Measurements from ENCODE around the gene GRK3.

DNA sequence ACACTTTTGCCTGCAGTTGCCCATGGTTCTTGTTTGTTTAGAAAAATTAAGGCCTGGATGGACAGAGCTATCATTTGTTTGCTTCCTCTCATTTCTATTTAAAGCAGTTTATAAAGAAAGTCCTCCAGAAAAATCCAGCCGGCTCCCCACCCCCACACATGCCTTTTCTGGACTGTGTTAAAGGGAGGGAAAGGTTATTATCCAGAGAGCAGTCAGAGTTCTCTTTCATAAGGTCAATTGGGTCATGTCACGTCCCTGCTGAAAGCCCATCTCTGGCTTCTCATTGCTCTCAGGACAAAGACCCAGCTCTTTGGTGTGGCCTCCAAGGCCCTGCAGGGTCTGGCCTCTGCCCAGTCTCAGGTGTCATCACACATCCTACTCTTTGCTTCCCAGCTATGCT is 9.8 kb upstream of the GRK3 start:
- TF ChIP-seq, protein P1, sequence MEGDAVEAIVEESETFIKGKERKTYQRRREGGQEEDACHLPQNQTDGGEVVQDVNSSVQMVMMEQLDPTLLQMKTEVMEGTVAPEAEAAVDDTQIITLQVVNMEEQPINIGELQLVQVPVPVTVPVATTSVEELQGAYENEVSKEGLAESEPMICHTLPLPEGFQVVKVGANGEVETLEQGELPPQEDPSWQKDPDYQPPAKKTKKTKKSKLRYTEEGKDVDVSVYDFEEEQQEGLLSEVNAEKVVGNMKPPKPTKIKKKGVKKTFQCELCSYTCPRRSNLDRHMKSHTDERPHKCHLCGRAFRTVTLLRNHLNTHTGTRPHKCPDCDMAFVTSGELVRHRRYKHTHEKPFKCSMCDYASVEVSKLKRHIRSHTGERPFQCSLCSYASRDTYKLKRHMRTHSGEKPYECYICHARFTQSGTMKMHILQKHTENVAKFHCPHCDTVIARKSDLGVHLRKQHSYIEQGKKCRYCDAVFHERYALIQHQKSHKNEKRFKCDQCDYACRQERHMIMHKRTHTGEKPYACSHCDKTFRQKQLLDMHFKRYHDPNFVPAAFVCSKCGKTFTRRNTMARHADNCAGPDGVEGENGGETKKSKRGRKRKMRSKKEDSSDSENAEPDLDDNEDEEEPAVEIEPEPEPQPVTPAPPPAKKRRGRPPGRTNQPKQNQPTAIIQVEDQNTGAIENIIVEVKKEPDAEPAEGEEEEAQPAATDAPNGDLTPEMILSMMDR (IDR thresholded peaks at IDR 0.05; ENCODE audit: extremely low read depth in 1 of 2, insufficient read depth in 1 of 2, low read depth in 1 of 2, low read length in 2 of 2) = no peak
- no peak for TF ChIP-seq POLR2A (IDR thresholded peaks at IDR 0.05; ENCODE audit: low read depth, low read length)
